ENCODE results near the gene DCHS1.

DNA sequence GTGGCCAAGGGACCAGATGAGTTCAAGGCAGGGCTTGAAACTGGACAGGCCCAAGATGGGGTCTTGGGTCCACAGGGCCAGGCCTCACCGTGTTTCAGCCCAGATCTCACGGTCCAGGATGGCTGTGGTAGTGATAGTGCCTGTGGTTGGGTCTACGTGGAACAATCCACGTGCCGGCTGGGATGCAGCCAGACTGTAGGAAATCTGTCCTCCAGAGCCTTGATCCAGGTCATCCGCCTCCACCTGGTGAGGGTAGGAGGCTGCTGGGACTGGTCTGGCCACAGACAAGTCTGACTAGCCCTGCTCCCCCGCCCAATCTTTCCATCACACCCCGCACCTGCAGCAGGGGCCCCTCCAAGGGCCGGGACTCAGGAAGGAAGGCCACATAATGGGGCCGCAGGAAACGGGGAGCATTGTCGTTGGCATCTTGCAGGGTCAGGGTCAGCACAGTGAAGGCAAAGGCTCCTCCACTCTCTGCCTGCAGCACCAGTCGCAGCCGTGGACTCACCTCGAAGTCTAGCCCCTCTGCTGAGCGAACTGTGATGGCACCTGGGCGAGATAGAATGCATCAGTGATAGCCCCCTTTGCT is 29.7 kb downstream of the DCHS1 start:
- TF ChIP-seq HNF4A (conservative IDR thresholded peaks at IDR 0.05), result no peak
- no peak for TF ChIP-seq YY1 (IDR thresholded peaks at IDR 0.05)
- TF ChIP-seq, protein P1, sequence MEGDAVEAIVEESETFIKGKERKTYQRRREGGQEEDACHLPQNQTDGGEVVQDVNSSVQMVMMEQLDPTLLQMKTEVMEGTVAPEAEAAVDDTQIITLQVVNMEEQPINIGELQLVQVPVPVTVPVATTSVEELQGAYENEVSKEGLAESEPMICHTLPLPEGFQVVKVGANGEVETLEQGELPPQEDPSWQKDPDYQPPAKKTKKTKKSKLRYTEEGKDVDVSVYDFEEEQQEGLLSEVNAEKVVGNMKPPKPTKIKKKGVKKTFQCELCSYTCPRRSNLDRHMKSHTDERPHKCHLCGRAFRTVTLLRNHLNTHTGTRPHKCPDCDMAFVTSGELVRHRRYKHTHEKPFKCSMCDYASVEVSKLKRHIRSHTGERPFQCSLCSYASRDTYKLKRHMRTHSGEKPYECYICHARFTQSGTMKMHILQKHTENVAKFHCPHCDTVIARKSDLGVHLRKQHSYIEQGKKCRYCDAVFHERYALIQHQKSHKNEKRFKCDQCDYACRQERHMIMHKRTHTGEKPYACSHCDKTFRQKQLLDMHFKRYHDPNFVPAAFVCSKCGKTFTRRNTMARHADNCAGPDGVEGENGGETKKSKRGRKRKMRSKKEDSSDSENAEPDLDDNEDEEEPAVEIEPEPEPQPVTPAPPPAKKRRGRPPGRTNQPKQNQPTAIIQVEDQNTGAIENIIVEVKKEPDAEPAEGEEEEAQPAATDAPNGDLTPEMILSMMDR (IDR thresholded peaks at IDR 0.05; ENCODE audit: low read depth, low read length, missing input control), result no peak
- TF ChIP-seq SP1 (IDR thresholded peaks at IDR 0.05), result no peak
- TF ChIP-seq, protein P2, sequence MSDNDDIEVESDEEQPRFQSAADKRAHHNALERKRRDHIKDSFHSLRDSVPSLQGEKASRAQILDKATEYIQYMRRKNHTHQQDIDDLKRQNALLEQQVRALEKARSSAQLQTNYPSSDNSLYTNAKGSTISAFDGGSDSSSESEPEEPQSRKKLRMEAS (IDR thresholded peaks at IDR 0.05), result no peak
- TF ChIP-seq, protein P3, sequence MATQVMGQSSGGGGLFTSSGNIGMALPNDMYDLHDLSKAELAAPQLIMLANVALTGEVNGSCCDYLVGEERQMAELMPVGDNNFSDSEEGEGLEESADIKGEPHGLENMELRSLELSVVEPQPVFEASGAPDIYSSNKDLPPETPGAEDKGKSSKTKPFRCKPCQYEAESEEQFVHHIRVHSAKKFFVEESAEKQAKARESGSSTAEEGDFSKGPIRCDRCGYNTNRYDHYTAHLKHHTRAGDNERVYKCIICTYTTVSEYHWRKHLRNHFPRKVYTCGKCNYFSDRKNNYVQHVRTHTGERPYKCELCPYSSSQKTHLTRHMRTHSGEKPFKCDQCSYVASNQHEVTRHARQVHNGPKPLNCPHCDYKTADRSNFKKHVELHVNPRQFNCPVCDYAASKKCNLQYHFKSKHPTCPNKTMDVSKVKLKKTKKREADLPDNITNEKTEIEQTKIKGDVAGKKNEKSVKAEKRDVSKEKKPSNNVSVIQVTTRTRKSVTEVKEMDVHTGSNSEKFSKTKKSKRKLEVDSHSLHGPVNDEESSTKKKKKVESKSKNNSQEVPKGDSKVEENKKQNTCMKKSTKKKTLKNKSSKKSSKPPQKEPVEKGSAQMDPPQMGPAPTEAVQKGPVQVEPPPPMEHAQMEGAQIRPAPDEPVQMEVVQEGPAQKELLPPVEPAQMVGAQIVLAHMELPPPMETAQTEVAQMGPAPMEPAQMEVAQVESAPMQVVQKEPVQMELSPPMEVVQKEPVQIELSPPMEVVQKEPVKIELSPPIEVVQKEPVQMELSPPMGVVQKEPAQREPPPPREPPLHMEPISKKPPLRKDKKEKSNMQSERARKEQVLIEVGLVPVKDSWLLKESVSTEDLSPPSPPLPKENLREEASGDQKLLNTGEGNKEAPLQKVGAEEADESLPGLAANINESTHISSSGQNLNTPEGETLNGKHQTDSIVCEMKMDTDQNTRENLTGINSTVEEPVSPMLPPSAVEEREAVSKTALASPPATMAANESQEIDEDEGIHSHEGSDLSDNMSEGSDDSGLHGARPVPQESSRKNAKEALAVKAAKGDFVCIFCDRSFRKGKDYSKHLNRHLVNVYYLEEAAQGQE (IDR thresholded peaks at IDR 0.05), result no peak
